SK-N-SH treated with all-trans-retinoic acid at 6 μM for 48 hours (cell line): ENCODE results near the gene AGBL1.

Source experiments
- ARNTL ChIP-seq: fragments of 450-650 bp; formaldehyde crosslinking; IDR thresholded peaks from 2 replicates; pipeline ENCODE4 v1.5.0; 2020; ENCODE audit warnings: low read depth, mild to moderate bottlenecking, moderate library complexity, borderline replicate concordance
- CSRNP3 ChIP-seq: fragments of 250-450 bp; sonication (Bioruptor Pico); IDR thresholded peaks from 2 replicates; pipeline ENCODE4 v1.5.1; 2021; ENCODE audit warnings: mild to moderate bottlenecking, moderate library complexity
- GLIS3 ChIP-seq: fragments of 250-450 bp; sonication (Bioruptor Pico); IDR thresholded peaks from 2 replicates; pipeline ENCODE4 v1.5.0; 2020; ENCODE audit warnings: mild to moderate bottlenecking, moderate library complexity
- PATZ1 ChIP-seq: fragments of 250-450 bp; sonication (Bioruptor Pico); IDR thresholded peaks from 2 replicates; pipeline ENCODE4 v1.8.0; 2020; ENCODE audit warnings: mild to moderate bottlenecking, moderate library complexity, borderline replicate concordance
- PPARA ChIP-seq: fragments of 250-450 bp; sonication (Bioruptor Pico); IDR thresholded peaks from 2 replicates; pipeline ENCODE4 v1.5.0; 2020; ENCODE audit warnings: mild to moderate bottlenecking, borderline replicate concordance
- SNAI2 ChIP-seq: fragments of 250-450 bp; sonication (Bioruptor Pico); IDR thresholded peaks from 2 replicates; pipeline ENCODE4 v1.5.0; 2020; ENCODE audit warnings: mild to moderate bottlenecking, moderate library complexity
- TSHZ2 ChIP-seq: fragments of 250-450 bp; sonication (Bioruptor Pico); IDR thresholded peaks from 2 replicates; pipeline ENCODE4 v1.5.0; 2020; ENCODE audit warnings: mild to moderate bottlenecking, moderate library complexity
- ZC3H10 ChIP-seq: fragments of 250-450 bp; sonication (Bioruptor Pico); IDR thresholded peaks from 2 replicates; pipeline ENCODE4 v1.5.1; 2021; ENCODE audit warnings: mild to moderate bottlenecking, moderate library complexity
- ZFP30 ChIP-seq: fragments of 450-650 bp; formaldehyde crosslinking; IDR thresholded peaks from 2 replicates; pipeline ENCODE4 v1.5.0; 2022; ENCODE audit warnings: mild to moderate bottlenecking, moderate library complexity
- ZNF70 ChIP-seq: fragments of 450-650 bp; formaldehyde crosslinking; IDR thresholded peaks from 2 replicates; pipeline ENCODE4 v1.5.0; 2020; ENCODE audit warnings: mild to moderate bottlenecking, moderate library complexity

- TF ChIP-seq TSHZ2 (CRISPR knock-in tag), result no peak
- TF ChIP-seq ZNF70 (CRISPR knock-in tag), result no peak
- TF ChIP-seq GLIS3 (CRISPR knock-in tag), result no peak
- no peak for TF ChIP-seq ARNTL (CRISPR knock-in tag)
- TF ChIP-seq ZC3H10 (CRISPR knock-in tag), result no peak
- TF ChIP-seq PATZ1 (CRISPR knock-in tag), result no peak
- TF ChIP-seq CSRNP3 (CRISPR knock-in tag), result no peak
- TF ChIP-seq SNAI2 (CRISPR knock-in tag), result no peak
- TF ChIP-seq PPARA (CRISPR knock-in tag), result no peak
- no peak for TF ChIP-seq ZFP30
Observed at GRCh38 chr15:86183596-86184491, 104.2 kb downstream of the AGBL1 start.
